GM10266 (cell line): ENCODE data around the gene NCLN.
"Not testable (repeated sequence)": the region's sequence is repeated elsewhere in the genome, so short reads cannot be mapped to it uniquely, and the experiment has no call there.

ENCODE experiments used
- DNase-seq: peaks from one replicate; pipeline ENCODE4 v3.0.0; 2012; ENCODE audit errors: extremely low spot score
- CTCF ChIP-seq: IDR thresholded peaks from 2 replicates; pipeline ENCODE4 v1.5.1; 2012; ENCODE audit warnings: mild to moderate bottlenecking, low read depth; ENCODE audit not compliant: control insufficient read depth, insufficient read depth; ENCODE audit errors: missing control alignments

The NCLN gene

GRCh38 chr19:3187662-3188511 is 2.2 kb downstream of the NCLN start:
- TF ChIP-seq CTCF, result no peak
- no peak for DNase-seq

- no peak for DNase-seq
- TF ChIP-seq CTCF, result no peak
Measured at GRCh38 chr19:3188627-3189596, 3.2 kb downstream of the NCLN start.

- DNase-seq, result no peak
- TF ChIP-seq CTCF, result no peak
Measured at GRCh38 chr19:3189702-3190469, 4.2 kb downstream of the NCLN start.

- TF ChIP-seq CTCF, result no peak
- DNase-seq, result no peak
Measured at GRCh38 chr19:3190470-3190770, 4.7 kb downstream of the NCLN start.

GRCh38 chr19:3190921-3191805 is 5.4 kb downstream of the NCLN start:
- TF ChIP-seq CTCF, result no peak
- DNase-seq, result no peak

- not testable (repeated sequence) for DNase-seq
Measured at GRCh38 chr19:3191806-3192104, 6.0 kb downstream of the NCLN start.

- no peak for TF ChIP-seq CTCF
- no peak for DNase-seq
Measured at GRCh38 chr19:3192228-3192635, 6.5 kb downstream of the NCLN start.
